ENCODE data around the gene ZNF862.

ZNF862 gene

DNA sequence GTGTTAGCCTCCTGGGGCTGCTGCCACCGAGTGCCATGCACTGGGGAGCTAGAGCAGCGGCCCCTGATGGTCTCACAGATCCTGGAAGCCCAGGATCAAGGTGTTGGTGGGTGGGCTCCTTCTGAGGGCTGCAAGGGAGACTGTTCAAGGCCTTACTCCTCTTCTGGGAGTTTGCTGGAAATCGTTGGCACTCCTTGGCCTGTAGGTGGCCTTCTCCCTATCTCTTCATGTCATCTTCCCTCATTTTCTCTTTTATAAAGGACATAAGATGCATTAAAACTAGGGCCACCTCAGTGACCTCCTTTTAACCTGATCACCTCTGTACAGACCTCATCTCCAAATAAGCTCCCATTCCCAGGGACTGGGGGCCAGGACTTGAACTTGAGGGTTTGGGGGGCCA lies 27.0 kb upstream of the ZNF862 start:
- DNase-seq (ENCODE audit: low read depth, low spot score) = no peak

DNA sequence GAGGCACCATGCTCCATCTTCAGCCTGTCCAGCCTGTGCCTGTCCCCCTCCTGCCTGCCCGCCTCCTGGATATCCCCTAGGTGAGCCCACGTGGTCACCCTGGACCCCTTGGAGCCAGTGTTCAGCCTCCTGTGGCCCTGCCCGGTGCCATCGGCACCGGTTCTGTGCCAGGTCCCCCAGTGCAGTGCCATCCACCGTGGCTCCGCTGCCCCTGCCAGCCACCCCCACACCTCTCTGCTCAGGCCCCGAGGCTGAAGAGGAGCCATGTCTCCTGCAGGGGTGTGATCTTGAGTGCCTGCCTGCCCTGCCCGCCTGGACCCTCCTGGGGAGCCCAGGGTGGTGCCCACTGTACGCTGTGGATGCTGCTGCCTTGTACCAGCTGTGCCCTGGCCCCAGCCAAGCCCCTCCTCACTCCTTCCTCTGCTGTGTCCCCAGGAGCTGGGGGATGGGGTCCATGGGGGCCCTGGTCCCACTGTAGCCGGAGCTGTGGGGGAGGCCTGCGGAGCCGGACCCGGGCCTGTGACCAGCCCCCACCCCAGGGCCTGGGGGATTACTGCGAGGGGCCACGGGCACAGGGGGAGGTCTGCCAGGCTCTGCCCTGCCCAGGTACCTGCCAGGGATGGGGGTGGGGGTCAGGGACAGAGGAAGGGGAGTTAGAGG lies 26.2 kb upstream of the ZNF862 start:
- DNase-seq (ENCODE audit: low read depth, low spot score) = no peak

GRCh38 chr7:149813254-149814035 lies 24.7 kb upstream of the ZNF862 start:
- DNase-seq (ENCODE audit: low read depth, low spot score) = no peak

- no peak for DNase-seq (ENCODE audit: low read depth, low spot score)
These were observed 23.7 kb upstream of the ZNF862 start for GRCh38 chr7:149814494-149814893.

DNA sequence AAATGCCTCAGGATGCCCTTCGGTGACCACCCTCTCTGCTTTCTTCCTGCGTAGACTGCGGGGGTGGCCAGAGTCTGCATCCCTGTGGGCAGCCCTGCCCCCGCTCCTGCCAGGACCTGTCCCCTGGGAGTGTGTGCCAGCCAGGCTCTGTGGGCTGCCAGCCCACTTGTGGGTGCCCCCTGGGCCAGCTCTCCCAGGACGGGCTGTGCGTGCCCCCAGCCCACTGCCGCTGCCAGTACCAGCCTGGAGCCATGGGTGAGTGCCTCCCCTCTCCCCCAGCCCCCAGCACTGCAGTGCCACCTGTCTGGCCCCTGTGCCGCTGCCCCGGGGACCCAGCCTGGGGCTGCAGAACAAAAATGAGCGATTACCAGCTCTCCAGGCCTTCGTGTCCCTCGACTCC lies 23.1 kb upstream of the ZNF862 start:
- DNase-seq (ENCODE audit: low read depth, low spot score) = no peak

GRCh38 chr7:149815661-149816266 lies 22.4 kb upstream of the ZNF862 start:
- no peak for DNase-seq (ENCODE audit: low read depth, low spot score)

DNA sequence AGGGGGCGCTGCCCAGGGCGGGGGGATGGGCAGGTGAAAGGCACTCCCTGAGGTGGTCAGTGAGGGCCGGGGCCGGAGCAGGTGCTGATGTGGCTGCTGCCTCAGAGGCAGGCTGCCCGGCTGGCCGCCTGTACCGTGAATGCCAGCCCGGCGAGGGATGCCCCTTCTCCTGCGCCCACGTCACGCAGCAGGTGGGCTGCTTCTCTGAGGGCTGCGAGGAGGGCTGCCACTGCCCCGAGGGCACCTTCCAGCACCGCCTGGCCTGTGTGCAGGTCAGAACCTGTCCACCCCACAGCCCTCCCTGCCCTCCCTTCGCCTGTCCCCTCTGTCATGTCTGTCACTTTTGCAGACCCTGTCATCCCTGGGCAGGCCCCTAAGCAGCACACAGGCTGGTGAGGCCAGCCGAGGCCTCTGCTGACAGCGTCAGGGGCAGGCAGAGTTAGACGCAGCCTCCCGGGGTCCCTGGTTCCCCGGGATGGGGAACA lies 21.9 kb upstream of the ZNF862 start:
- DNase-seq (ENCODE audit: low read depth, low spot score) = no peak

GRCh38 chr7:149816794-149817193 lies 21.4 kb upstream of the ZNF862 start:
- DNase-seq (ENCODE audit: low read depth, low spot score) = no peak

DNA sequence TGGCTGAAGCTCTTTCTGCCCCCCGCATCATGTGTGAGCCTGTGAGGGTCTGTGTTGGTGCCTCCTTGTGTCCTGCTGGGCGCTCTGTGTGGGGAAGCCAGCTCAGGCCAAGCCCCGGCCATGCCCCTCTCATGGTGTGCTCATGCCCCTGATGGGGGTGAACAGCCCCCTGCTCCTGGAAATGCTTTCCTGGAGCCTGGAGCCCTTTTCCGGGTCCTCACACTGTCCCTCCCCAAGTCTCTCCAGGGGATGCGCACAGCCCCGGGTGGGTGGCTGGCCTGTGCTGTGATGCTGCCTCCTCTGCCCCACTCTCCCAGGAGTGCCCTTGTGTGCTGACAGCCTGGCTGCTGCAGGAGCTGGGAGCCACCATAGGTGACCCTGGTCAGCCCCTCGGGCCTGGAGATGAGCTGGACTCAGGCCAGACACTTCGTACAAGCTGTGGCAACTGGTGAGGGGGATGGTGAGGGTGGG lies 20.8 kb upstream of the ZNF862 start:
- no peak for DNase-seq (ENCODE audit: low read depth, low spot score)

- DNase-seq (ENCODE audit: low read depth, low spot score) = no peak
These were observed 20.2 kb upstream of the ZNF862 start for GRCh38 chr7:149817836-149818535.

- no peak for DNase-seq (ENCODE audit: low read depth, low spot score)
These were observed 19.7 kb upstream of the ZNF862 start for GRCh38 chr7:149818536-149818840.

DNA sequence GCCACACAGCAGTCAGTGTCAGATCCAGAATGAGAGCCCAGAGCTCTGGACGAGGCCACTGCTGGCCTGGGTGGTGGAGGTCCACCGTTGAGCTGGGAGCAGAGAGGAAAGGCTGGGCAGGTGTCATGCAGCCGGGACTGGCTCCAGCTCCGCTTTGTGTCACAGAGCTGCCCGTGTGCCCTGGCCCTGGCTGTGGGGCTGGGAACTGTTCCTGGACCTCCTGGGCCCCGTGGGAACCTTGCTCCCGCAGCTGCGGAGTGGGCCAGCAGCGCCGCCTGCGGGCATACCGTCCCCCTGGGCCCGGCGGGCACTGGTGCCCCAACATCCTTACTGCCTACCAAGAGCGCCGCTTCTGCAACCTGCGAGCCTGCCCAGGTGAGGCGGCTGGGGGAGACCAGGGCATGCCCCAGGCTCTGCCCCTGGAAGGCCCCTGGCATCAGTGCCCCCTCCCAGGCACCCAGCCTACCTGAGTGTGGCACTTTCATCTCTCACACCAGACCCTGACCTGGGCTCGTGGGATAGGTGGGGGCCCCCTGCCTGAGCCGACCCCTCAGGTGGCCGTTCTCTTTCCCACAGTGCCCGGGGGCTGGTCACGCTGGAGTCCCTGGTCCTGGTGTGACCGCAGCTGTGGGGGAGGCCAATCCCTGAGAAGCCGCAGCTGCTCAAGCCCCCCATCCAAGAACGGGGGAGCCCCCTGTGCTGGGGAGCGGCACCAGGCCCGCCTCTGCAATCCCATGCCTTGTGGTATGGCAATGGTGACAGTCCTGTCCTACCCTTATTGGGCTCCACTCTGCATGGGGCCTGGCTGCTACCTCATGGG lies 18.8 kb upstream of the ZNF862 start:
- no peak for DNase-seq (ENCODE audit: low read depth, low spot score)

DNA sequence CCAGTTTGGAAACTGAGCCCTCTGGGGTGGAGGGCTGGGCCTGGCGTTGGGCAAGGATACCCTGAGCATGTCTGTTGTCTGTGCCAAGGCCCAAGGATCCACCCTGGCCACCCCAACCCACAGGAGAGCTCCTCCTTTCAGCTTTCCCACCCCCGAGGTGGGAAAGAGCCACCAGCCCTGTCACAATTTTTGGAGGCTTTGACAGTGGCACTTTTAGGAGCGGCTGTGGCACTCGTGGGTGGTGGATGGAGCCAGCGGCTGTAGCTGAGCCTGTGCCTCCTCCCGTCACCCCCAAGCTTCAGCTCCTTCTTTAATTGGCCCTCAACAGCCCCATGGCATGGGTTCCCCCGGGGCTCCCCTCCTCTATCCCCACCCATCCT lies 18.2 kb upstream of the ZNF862 start:
- no peak for DNase-seq (ENCODE audit: low read depth, low spot score)

DNA sequence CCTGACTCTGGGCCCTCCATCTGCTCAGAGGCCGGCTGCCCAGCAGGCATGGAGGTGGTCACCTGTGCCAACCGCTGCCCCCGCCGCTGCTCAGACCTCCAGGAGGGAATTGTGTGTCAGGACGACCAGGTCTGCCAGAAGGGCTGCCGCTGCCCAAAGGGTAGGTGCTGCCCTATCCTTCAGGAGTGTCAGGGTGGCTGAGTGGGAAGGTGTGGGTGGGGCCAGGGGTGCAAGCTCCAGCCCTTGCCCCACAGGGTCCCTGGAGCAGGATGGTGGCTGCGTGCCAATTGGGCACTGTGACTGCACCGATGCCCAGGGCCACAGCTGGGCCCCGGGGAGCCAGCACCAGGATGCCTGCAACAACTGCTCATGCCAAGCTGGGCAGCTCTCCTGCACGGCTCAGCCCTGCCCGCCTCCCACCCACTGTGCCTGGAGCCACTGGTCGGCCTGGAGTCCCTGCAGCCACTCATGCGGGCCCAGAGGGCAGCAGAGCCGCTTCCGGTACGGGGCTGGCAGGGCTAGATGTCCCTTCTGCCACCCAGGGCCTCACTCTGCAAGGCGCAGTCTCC lies 17.5 kb upstream of the ZNF862 start:
- no peak for DNase-seq (ENCODE audit: low read depth, low spot score)

DNA sequence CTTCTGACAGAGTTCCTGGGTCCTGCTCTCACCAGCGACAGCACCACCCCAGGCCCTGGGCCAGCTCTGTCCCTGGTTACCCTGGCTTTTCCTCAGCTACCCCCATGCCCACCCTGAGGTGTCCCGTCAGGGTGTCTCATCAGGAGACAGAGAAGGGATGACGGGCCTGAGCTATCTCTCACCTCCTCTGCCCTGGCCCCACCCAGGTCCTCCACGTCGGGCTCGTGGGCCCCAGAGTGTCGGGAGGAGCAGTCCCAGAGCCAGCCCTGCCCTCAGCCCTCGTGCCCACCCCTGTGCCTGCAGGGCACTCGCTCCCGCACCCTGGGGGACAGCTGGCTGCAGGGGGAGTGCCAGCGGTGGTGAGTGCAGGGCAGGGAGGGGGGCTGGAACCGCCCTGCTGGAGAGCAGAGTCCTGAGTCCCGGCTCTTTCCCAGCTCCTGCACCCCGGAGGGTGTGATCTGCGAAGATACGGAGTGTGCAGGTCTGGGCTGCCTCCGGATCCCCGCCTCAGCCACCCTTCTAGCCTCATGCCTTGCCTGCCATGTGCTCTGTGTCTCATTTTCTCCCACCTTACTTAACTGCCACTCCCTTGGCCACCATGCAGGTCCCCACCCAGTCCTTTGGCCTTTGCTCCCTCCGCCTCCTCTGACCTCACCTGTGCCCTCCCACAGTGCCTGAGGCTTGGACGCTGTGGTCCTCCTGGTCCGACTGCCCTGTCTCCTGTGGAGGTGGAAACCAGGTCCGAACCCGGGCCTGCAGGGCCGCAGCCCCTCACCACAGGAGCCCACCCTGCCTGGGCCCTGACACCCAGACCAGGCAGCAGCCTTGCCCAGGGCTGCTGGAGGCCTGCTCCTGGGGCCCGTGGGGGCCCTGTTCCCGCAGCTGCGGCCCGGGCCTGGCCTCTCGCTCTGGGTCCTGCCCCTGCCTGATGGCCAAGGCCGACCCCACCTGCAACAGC lies 16.7 kb upstream of the ZNF862 start:
- DNase-seq (ENCODE audit: low read depth, low spot score) = no peak

DNA sequence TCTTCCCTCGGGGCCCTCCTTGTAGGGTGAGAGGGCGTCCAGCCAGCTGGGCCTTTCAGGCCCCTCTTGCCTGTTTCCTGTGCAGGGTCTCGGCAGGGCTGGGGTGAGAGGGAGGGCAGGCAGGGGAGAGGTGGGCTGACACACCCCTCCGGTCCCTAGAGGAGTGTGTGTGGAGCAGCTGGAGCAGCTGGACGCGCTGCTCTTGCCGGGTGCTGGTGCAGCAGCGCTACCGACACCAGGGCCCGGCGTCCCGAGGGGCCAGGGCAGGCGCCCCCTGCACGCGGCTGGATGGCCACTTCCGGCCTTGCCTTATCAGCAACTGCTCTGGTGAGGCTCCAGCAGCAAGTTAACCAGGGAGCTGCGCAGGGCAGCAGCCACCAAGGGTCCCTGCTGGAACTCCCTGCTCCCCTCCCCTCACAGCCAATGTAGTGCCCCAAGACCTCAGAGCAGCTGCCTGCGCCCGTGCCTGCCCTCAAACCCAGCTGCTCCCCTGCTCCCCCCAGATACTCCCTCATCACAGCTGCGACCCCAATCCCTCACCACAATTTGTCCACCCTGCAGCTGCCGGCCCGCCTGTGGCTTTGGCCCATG lies 15.7 kb upstream of the ZNF862 start:
- DNase-seq (ENCODE audit: low read depth, low spot score) = no peak

GRCh38 chr7:149823191-149823630 lies 15.0 kb upstream of the ZNF862 start:
- no peak for DNase-seq (ENCODE audit: low read depth, low spot score)

DNA sequence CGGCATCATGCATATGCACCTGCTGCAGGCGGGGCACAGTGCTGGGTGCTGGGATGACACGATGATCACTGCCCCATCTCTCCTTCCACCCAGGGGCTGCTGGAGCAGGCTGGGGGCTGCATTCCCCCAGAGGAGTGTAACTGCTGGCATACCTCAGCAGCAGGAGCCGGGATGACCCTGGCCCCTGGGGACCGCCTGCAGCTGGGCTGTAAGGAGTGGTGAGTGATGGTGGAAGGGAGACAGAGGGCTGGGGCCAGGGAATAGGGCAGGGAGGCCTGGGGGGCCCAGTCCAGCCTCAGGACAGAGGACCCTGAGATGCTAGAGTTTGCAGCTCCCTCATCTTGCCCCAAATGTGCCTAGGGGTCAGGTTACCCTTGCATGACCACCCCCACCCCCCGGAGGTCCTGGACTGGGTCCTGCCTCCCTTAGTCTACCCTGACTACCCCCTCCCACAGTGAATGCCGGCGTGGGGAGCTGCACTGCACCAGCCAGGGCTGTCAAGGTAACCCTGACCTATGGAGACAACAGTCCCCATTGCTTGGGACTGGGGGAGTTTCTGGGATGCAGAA lies 14.5 kb upstream of the ZNF862 start:
- no peak for DNase-seq (ENCODE audit: low read depth, low spot score)

DNA sequence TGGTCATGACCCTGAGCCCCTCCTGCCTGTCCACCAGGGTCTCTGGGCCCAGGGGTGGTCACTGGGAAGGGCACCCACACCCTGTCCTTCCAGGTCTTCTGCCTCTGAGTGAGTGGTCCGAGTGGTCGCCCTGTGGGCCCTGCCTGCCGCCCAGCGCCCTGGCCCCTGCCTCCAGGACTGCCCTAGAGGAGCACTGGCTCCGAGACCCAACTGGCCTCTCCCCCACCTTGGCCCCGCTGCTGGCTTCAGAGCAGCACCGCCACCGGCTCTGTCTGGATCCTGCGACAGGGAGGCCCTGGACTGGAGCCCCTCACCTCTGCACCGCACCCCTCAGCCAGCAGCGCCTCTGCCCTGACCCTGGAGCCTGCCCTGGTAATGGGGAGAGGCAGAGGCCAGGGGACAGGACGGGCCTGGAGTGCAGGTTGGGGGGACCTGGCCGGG lies 13.9 kb upstream of the ZNF862 start:
- DNase-seq (ENCODE audit: low read depth, low spot score) = no peak

Measured in activated CD4-positive, CD25-positive, alpha-beta regulatory T cell treated with anti-CD3 and anti-CD28 coated beads, Interleukin-2, amount 50 U/mL, for 16 hours (primary cell).